Measurements from ENCODE around the gene DENND2C.

The DENND2C gene

DNA sequence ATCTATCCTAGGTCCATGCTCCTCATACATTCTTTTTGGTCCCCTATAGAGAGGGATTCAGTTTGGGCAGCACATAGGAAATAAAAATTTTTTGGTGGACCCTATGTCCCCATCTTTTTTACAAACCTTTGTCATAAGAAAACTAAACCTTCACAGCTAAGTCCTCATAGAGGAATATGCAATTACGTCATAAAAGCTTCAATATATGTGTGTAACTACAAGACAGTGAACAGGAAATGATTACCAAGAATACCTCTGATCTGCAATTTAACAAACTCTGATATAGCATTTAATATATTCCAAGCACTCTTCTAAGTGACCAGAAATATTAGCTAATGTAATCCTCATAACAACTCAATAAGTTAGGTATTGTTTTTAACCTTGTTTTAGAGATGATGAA, 6.3 kb upstream of the DENND2C start:
- TF ChIP-seq, protein P1, sequence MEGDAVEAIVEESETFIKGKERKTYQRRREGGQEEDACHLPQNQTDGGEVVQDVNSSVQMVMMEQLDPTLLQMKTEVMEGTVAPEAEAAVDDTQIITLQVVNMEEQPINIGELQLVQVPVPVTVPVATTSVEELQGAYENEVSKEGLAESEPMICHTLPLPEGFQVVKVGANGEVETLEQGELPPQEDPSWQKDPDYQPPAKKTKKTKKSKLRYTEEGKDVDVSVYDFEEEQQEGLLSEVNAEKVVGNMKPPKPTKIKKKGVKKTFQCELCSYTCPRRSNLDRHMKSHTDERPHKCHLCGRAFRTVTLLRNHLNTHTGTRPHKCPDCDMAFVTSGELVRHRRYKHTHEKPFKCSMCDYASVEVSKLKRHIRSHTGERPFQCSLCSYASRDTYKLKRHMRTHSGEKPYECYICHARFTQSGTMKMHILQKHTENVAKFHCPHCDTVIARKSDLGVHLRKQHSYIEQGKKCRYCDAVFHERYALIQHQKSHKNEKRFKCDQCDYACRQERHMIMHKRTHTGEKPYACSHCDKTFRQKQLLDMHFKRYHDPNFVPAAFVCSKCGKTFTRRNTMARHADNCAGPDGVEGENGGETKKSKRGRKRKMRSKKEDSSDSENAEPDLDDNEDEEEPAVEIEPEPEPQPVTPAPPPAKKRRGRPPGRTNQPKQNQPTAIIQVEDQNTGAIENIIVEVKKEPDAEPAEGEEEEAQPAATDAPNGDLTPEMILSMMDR (IDR thresholded peaks at IDR 0.05), result no peak
- H3K27me3 ChIP-seq, result no peaks in the 10 kb centered on the region
- no peaks in the 10 kb centered on the region for H3K36me3 ChIP-seq
- H3K4me1 ChIP-seq, result no peaks in the 10 kb centered on the region
- no peaks in the 10 kb centered on the region for H3K9me3 ChIP-seq
- H3K4me3 ChIP-seq, result no peak overlapping the region
- intact Hi-C loops (cut with DNase I; ENCODE audit: low total_unique reads), result no loop called here
- no peak for DNase-seq
- H3K27ac ChIP-seq, result no peak overlapping the region

DNA sequence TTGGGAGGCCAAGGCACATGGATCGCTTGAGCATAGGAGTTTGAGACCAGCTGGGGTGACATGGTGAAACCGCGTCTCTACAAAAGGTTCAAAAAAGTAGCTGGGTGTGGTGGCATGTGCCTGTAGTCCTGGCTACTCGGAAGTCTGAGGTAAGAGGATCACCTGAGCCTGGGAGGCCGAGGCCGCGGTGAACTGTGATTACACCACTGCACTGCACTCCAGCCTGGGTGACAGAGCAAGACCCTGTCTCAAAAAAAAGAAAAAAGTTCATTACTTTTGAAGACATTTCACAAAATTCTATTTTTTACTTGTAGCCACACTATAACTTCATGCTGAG, 2.1 kb upstream of the DENND2C start:
- H3K27me3 ChIP-seq, result no peaks in the 10 kb centered on the region
- no peaks in the 10 kb centered on the region for H3K9me3 ChIP-seq
- intact Hi-C loops (cut with DNase I; ENCODE audit: low total_unique reads), result no loop called here
- no peaks in the 10 kb centered on the region for H3K36me3 ChIP-seq
- H3K27ac ChIP-seq, result no peak overlapping the region
- no peak for DNase-seq
- peaks cover 0 to 8% (median 3%) of the 10 kb centered on the region in 4 donors for H3K4me1 ChIP-seq
- TF ChIP-seq, protein P1 (IDR thresholded peaks at IDR 0.05), result no peak
- no peak overlapping the region for H3K4me3 ChIP-seq

DNA sequence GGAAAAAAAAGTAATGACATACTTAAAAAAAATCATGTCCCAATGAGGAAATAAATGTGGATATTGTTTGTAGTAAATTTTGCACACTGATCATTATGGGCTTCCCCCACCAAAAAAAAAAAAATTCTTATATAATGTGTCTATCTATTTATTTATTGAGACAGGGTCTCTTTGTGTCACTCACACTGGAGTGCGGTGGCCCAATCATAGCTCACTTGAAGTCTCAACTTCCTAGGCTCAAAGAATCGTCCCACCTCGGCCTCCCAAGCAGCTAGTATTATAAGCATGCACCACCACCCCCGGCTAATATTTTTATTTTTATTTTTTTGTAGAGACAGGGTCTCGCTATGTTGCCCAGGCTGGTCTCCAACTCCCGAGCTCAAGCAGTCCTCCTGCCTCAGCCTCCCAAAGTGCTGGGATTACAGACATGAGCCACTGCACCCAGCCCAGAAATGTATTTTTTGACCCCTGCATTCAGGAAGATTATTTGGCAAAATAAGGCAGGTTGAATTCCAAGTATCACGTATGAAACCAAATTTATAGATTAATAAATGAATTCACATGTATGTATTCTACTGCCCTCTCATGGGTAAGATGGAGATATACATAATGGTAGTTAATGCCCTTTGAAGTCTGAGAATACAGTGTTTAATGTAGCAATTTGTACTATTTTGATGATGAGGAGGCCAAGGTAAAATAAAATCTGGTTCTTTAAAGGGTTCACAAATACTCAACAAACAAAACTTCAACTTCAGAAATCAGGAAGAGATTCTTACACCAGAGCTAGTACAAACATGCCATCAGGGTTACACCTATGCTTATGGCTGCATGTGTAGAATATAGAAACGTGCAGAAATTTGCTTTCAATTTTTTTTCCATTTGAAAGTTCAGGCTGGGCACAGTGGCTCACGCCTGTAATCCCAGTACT, 1.4 kb upstream of the DENND2C start:
- no peak for DNase-seq
- Histone ChIP-seq H3K9me3 (no peaks in the 10 kb centered on the region), H3K27ac (no peak overlapping the region), H3K4me1 (peaks cover 0 to 8% (median 3%) of the 10 kb centered on the region in 4 donors), H3K27me3 (no peaks in the 10 kb centered on the region), H3K36me3 (no peaks in the 10 kb centered on the region), H3K4me3 (peak overlapping the region in 1 of 2 donors; percentile 60)
- TF ChIP-seq, protein P1 (IDR thresholded peaks at IDR 0.05), result no peak
- intact Hi-C loops (cut with DNase I; ENCODE audit: low total_unique reads), result no loop called here

DNA sequence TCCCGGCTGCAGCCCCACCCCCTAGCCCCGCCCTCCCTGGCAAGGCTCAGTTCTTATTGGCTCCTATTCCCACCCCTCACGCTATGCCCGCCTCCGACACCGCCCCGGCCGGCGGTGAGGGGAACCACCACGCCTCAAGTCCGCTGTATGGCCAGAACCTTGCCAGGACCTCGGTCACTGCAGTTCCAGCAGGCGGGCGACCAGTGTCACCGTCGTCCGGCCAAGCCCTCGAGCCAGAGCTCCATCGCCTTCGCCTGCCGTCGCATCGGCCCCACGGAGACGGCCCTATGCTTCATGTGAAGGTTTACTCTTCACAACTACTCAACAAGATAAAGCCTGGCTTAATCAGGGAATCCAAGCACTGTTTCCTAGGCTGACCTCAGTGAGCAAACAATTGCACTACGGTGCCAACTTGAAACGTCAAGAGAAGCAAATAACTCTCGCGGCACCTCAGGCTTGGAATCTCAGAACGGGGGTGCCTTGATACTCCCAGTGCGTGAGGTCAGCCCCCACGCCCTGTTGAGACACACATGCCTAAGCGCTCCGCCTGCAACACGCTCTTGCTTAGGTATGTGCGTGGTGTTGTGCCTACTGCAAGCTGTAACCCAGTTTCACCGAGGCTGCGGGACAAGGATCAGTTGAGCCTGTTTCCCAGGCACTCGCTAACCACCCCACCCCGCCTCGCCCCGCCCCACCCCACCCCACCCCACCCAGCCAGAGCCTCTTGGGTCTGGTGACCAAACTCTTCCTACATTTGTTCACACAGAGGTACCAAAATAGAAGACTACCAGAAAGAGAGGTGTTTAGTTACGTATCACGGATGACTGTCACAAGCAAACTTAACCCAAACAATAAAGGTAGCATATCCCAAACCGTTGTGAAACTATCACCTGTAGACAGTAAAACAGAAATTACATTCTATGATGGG, 498 bp upstream of the DENND2C start:
- DNase-seq, result peak; percentile 92 to 97
- TF ChIP-seq, protein P1 (IDR thresholded peaks at IDR 0.05), result peak; percentile 30 to 36
- Histone ChIP-seq H3K4me1 (peaks cover 0 to 8% (median 3%) of the 10 kb centered on the region in 4 donors), H3K9me3 (no peaks in the 10 kb centered on the region), H3K4me3 (peak overlapping the region; percentile 60 to 81), H3K36me3 (no peaks in the 10 kb centered on the region), H3K27me3 (no peaks in the 10 kb centered on the region), H3K27ac (peak overlapping the region; percentile 70)
- intact Hi-C loops (cut with DNase I; ENCODE audit: low total_unique reads), result no loop called here

DNA sequence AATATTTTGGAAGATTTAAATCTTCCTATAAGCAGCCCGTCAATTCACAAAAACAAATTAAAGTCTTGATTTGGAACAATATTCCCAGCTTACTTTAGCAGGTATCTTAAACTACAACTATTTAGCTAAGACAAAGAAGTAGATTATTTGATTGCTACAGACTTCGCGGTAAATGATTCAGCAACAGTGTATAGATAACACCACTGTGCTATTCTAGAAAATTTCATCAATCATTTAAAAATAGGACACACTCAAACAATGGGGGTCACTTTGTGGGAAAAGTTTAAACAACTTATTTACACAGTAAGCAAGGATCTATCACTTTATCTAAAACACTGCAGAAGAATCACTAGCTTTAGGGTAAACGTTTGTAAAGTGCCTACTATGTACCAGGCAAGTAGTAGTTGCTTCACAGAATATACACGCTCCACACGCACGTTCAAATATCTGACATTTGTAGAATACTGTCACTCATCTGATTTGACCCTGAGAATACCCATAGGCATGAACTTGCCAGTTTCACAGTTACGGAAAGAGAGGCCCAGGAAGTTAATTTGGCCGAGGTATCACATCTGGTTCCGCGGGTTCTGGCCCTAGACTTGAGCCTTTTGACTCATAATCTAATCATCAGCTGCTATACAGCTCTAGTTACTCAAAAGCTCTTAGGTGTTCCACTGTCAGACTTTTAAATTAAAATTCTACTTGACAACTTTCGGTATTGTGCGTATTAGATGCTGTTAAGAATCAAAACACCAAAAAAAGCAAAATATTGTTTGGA, 876 bp downstream of the DENND2C start:
- no peak for DNase-seq

More for the DNA sequence above, 876 bp downstream of the DENND2C start:
- H3K4me1 ChIP-seq, result peaks cover 0 to 8% (median 3%) of the 10 kb centered on the region in 4 donors
- H3K4me3 ChIP-seq, result peak overlapping the region; percentile 60 to 81
- no peaks in the 10 kb centered on the region for H3K36me3 ChIP-seq
- H3K9me3 ChIP-seq, result no peaks in the 10 kb centered on the region
- peak overlapping the region; percentile 70 for H3K27ac ChIP-seq
- H3K27me3 ChIP-seq, result no peaks in the 10 kb centered on the region
- TF ChIP-seq, protein P1 (IDR thresholded peaks at IDR 0.05), result no peak
- intact Hi-C loops (cut with DNase I; ENCODE audit: low total_unique reads), result no loop called here
